ENCODE results near the gene JPH4.

- TF ChIP-seq EZH2 (IDR thresholded peaks at IDR 0.05; ENCODE audit: insufficient read depth, poor library complexity, severe bottlenecking) (no peak), EZH2phosphoT487 (IDR thresholded peaks at IDR 0.05; ENCODE audit: insufficient read depth, low read depth) (no peak)
These were observed 12.3 kb downstream of the JPH4 start for GRCh38 chr14:23566112-23566777.
